GM21381 (cell line): ENCODE results near the gene MC1R.

Experiments
- ATAC-seq: cut with Tn5 transposase; IDR thresholded peaks from one replicate; pipeline ENCODE4 v1.9.1; 2021; ENCODE audit warnings: mild to moderate bottlenecking, moderate library complexity; ENCODE audit not compliant: unreplicated experiment

The MC1R gene

GRCh38 chr16:89895482-89896250 lies 23.0 kb upstream of the MC1R start:
- ATAC-seq, result no peak

- ATAC-seq, result no peak
Measured at GRCh38 chr16:89897204-89897603, 21.5 kb upstream of the MC1R start.

- ATAC-seq, result no peak
Measured at GRCh38 chr16:89898201-89898967, 20.3 kb upstream of the MC1R start.

GRCh38 chr16:89899879-89900481 lies 18.7 kb upstream of the MC1R start:
- no peak for ATAC-seq

GRCh38 chr16:89900885-89901284 lies 17.8 kb upstream of the MC1R start:
- ATAC-seq, result no peak

GRCh38 chr16:89902980-89903379 lies 15.7 kb upstream of the MC1R start:
- no peak for ATAC-seq

GRCh38 chr16:89903908-89904515 lies 14.7 kb upstream of the MC1R start:
- no peak for ATAC-seq

GRCh38 chr16:89904606-89905510 lies 13.8 kb upstream of the MC1R start:
- ATAC-seq, result no peak

GRCh38 chr16:89905511-89906139 lies 13.0 kb upstream of the MC1R start:
- no peak for ATAC-seq

- no peak for ATAC-seq
Measured at GRCh38 chr16:89906140-89907025, 12.3 kb upstream of the MC1R start.

GRCh38 chr16:89907055-89907814 lies 11.4 kb upstream of the MC1R start:
- no peak for ATAC-seq

GRCh38 chr16:89908236-89908635 lies 10.4 kb upstream of the MC1R start:
- no peak for ATAC-seq

- ATAC-seq, result peak; percentile 51
Measured at GRCh38 chr16:89909777-89910716, 8.6 kb upstream of the MC1R start.

GRCh38 chr16:89910717-89911354 lies 7.8 kb upstream of the MC1R start:
- ATAC-seq, result no peak

GRCh38 chr16:89911375-89911774 lies 7.3 kb upstream of the MC1R start:
- ATAC-seq, result no peak

- ATAC-seq, result no peak
Measured at GRCh38 chr16:89912143-89912542, 6.5 kb upstream of the MC1R start.

GRCh38 chr16:89912627-89913026 lies 6.0 kb upstream of the MC1R start:
- ATAC-seq, result no peak
